AG04450 (cell line): ENCODE results near the gene NRCAM. TPM values are rescaled to one million over a fixed set of nuclear protein-coding genes. Genes with fewer than 3 reads are reported as not detected.

ENCODE experiments used
- CTCF ChIA-PET: fragments of 300-600, 350-600 bp; formaldehyde crosslinking; extraction: SDS; loops from one replicate; lab custom pipeline; 2022; ENCODE audit warnings: antibody characterized with exemption, inconsistent platforms; lab: Charles Lee
- POLR2A ChIA-PET: fragments of 350-600 bp; formaldehyde crosslinking; extraction: SDS; loops from one replicate; lab custom pipeline; 2021; ENCODE audit warnings: antibody characterized with exemption, inconsistent platforms; lab: Yijun Ruan, JAX
- DNase-seq: peaks from one replicate; pipeline ENCODE4 v3.0.0-alpha.2; 2011; ENCODE audit warnings: low read depth, low spot score
- H3K27ac ChIP-seq: one replicate; pipeline ENCODE4 v1.5.1; 2012; ENCODE audit warnings: low read depth, low read length, control low read depth
- H3K27me3 ChIP-seq: one replicate; pipeline ENCODE4 v1.6.0; 2012; ENCODE audit warnings: low read length; ENCODE audit not compliant: control insufficient read depth, insufficient read depth
- H3K4me3 ChIP-seq: 2 replicates; pipeline ENCODE4 v1.5.1; 2011; ENCODE audit warnings: mild to moderate bottlenecking, low read depth, low read length, control low read depth
- H3K9me3 ChIP-seq: 2 replicates; pipeline ENCODE4 v1.5.1; 2012; ENCODE audit warnings: low read length; ENCODE audit not compliant: control insufficient read depth, insufficient read depth
- polyA plus RNA-seq: library from polyadenylated mRNA; depleted of rRNA; stranded (reverse); fragments of >200 nt; gene quantifications from 2 replicates; pipeline ENCODE4 v1.2.3, GENCODE V29; 2011
- TF ChIP-seq, protein P1 (sequence below): IDR thresholded peaks from 2 replicates; pipeline ENCODE4 v1.5.1; 2011; ENCODE audit warnings: low read depth, low read length, control low read depth, inconsistent platforms

Gene NRCAM
- polyA plus RNA-seq, 1 experiment = 0.66 TPM

DNA sequence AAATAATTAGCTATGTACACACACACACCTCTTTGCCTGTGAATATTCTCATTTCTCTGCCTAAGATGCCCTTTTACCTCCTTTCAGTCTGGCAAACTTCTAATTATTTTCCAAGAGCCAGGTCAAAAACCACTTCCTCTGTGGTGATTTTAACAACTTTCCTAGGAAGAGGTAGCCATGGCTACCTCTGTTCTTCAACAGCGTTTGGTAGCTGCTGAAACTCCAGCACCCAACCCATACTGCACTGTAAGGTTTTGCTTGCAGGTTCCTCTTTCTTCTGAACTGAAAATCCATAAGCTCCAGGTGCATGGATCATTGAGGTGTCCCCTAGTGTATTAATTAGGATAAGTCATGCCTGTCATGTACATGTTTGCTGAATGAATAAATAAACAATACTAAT lies 25.6 kb downstream of the NRCAM start:
- H3K9me3 ChIP-seq = no peaks in the 10 kb centered on the region
- TF ChIP-seq, protein P1, sequence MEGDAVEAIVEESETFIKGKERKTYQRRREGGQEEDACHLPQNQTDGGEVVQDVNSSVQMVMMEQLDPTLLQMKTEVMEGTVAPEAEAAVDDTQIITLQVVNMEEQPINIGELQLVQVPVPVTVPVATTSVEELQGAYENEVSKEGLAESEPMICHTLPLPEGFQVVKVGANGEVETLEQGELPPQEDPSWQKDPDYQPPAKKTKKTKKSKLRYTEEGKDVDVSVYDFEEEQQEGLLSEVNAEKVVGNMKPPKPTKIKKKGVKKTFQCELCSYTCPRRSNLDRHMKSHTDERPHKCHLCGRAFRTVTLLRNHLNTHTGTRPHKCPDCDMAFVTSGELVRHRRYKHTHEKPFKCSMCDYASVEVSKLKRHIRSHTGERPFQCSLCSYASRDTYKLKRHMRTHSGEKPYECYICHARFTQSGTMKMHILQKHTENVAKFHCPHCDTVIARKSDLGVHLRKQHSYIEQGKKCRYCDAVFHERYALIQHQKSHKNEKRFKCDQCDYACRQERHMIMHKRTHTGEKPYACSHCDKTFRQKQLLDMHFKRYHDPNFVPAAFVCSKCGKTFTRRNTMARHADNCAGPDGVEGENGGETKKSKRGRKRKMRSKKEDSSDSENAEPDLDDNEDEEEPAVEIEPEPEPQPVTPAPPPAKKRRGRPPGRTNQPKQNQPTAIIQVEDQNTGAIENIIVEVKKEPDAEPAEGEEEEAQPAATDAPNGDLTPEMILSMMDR = no peak
- DNase-seq = no peak
- ChIA-PET POLR2A (no interaction called here), CTCF (no interaction called here)
- no peaks in the 10 kb centered on the region for H3K27me3 ChIP-seq
- no peak overlapping the region for H3K27ac ChIP-seq
- H3K4me3 ChIP-seq = no peak overlapping the region

DNA sequence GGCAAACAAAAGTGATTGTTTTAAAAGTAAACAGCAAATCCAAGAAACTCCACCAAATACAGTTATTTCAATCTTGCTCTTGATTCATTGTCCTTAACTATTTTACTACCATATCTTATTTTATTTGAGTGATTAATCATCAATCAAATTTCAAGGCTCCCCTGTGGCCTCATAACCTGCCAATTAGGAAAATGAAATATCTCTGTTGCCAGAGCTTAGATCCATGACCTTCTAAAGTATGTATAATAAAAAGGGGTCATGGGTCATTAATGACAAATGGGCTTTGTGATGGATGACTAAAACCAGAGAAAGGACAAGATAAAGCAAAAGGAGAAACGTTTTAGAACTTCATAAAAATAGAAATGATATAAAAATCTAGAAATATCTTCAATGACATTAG lies 28.5 kb downstream of the NRCAM start:
- POLR2A ChIA-PET = no interaction called here
- CTCF ChIA-PET = no interaction called here

DNA sequence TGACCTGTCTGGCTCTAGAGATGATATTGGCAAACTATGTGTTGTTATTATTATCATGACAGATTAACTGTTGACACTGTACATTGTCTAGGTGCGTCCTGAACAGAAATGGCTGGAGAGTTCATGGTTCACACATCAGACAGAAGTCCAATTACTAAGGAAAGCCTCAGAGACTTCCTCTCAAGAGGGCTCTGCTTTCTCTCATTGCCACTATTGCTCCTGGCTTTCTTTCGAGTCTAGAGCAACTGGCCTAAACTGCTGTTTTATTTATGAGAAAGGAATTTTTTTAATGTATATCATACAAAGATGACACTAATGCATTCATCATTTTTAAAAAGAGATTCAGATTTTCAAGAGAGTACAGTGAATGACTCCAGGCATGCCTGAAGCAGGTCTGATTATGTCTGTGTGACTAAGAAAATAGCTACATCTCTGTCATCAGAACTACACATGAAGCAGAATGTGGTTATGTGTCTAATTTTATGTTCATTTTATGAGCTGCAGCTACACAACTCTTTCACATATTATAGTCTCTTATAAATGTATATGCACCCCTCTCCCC lies 30.4 kb downstream of the NRCAM start:
- POLR2A ChIA-PET = no interaction called here
- TF ChIP-seq, protein P1 = no peak
- Histone ChIP-seq H3K4me3 (no peak overlapping the region), H3K9me3 (no peaks in the 10 kb centered on the region), H3K27me3 (no peaks in the 10 kb centered on the region), H3K27ac (no peak overlapping the region)
- DNase-seq = no peak
- CTCF ChIA-PET = no interaction called here

More for the DNA sequence above, 28.5 kb downstream of the NRCAM start:
- Histone ChIP-seq H3K9me3 (no peaks in the 10 kb centered on the region), H3K27ac (no peak overlapping the region), H3K4me3 (no peak overlapping the region), H3K27me3 (no peaks in the 10 kb centered on the region)
- DNase-seq = no peak
- TF ChIP-seq, protein P1 = no peak

DNA sequence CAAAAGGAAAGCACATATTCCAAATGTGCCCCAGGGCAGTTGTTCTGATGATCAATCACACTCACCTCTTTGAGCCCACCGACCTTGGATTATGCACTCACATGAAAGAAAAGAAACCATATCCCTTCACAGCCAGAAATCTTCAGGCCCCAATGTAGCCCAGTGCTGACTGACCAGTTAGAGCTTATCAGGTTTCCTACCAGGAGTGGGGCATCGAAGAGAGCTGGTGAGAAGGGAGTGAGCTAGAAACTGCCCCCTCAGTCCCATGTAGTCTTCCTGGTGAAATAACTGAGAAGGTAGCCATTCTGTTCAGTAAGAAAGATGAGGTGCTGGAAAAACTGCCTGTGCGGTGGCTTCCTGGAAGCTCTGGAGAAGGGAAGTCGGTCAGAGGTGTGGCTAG lies 32.2 kb downstream of the NRCAM start:
- no peak for DNase-seq
- ChIA-PET CTCF (interaction anchor here (1.7 kb wide), 1 partner anchor 73 kb away, joined by 5 read pairs; no protein-coding TSS in a partner anchor), POLR2A (no interaction called here)

More for the DNA sequence above, 32.2 kb downstream of the NRCAM start:
- no peak overlapping the region for H3K27ac ChIP-seq
- no peaks in the 10 kb centered on the region for H3K27me3 ChIP-seq
- no peak overlapping the region for H3K4me3 ChIP-seq
- no peaks in the 10 kb centered on the region for H3K9me3 ChIP-seq
- TF ChIP-seq, protein P1 = no peak
